WI38 (cell line): ENCODE results near the gene LCLAT1.

Source experiments
- H3K4me3 ChIP-seq: 2 replicates; pipeline ENCODE4 v1.5.1; 2011; ENCODE audit warnings: low read depth, mild to moderate bottlenecking, control low read depth, low read length
- TF ChIP-seq, protein P1 (sequence below): IDR thresholded peaks from 2 replicates; pipeline ENCODE4 v1.5.1; 2012; ENCODE audit warnings: low read depth, mild to moderate bottlenecking, control low read depth, low read length

LCLAT1 gene

DNA sequence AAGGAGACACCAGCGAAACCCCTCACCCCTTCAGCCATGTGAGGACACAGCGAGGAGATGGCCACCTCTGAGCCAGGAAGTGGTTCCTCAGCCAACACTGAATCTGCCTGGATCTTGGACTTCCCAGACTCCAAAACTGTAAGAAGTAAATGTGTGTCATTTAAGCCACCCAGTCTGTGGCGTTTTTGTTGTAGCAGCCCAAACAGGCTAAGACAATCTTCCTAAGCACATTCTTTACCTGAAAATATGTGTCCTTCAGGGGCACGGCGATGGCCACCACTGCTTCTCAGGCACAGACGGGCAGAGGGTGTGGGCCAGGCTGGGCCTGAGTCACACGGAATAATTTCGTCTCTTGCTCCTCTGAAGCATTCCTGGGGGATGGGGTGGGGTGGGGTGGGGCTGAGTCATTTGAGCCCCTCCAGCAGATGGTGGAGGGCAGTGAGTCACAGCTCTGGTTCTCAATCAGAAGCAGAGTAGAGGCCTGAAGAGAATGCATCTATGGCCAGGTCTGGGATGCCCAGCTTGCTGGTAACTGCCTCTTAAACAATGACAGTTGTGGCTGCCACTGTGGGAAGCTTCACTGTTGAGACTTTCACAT is 217.8 kb downstream of the LCLAT1 start:
- no peak overlapping the region for H3K4me3 ChIP-seq
- TF ChIP-seq, protein P1, sequence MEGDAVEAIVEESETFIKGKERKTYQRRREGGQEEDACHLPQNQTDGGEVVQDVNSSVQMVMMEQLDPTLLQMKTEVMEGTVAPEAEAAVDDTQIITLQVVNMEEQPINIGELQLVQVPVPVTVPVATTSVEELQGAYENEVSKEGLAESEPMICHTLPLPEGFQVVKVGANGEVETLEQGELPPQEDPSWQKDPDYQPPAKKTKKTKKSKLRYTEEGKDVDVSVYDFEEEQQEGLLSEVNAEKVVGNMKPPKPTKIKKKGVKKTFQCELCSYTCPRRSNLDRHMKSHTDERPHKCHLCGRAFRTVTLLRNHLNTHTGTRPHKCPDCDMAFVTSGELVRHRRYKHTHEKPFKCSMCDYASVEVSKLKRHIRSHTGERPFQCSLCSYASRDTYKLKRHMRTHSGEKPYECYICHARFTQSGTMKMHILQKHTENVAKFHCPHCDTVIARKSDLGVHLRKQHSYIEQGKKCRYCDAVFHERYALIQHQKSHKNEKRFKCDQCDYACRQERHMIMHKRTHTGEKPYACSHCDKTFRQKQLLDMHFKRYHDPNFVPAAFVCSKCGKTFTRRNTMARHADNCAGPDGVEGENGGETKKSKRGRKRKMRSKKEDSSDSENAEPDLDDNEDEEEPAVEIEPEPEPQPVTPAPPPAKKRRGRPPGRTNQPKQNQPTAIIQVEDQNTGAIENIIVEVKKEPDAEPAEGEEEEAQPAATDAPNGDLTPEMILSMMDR, result no peak

DNA sequence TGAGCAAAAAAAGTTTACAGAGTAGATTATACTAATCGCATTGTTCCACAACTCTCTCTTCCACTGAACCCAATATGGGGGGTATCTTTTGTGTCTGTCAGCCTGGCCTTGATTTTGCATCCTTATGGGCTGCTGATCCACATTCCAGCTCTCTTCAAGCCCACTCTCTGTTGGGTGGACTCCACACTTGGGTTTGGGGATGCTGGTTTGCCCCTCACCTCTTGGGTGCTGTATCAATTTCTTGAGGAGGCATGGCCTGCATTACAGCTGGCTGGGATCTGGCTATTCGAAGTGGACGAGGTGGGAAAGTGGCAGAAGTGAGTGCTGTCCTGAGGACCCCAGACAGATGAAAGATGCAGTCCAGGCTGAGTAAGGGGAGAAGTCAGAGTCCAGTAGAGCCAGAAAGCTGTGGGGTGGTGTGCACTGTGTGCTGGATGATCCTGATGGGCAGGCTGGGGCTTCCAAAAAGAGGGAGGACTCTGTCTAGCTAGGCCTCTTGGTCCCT is 218.8 kb downstream of the LCLAT1 start:
- no peak overlapping the region for H3K4me3 ChIP-seq
- TF ChIP-seq, protein P1, result no peak

- TF ChIP-seq, protein P1, result no peak
- no peak overlapping the region for H3K4me3 ChIP-seq
These were observed 219.3 kb downstream of the LCLAT1 start for GRCh38 chr2:30666266-30666874.

GRCh38 chr2:30670453-30670852 is 223.4 kb downstream of the LCLAT1 start:
- H3K4me3 ChIP-seq, result no peak overlapping the region
- TF ChIP-seq, protein P1, result no peak

- TF ChIP-seq, protein P1, result no peak
- no peak overlapping the region for H3K4me3 ChIP-seq
These were observed 226.1 kb downstream of the LCLAT1 start for GRCh38 chr2:30673127-30673526.

GRCh38 chr2:30675758-30676157 is 228.7 kb downstream of the LCLAT1 start:
- TF ChIP-seq, protein P1, result no peak
- no peak overlapping the region for H3K4me3 ChIP-seq

GRCh38 chr2:30677231-30677630 is 230.2 kb downstream of the LCLAT1 start:
- H3K4me3 ChIP-seq, result no peak overlapping the region
- TF ChIP-seq, protein P1, result no peak
